ENCODE results near the gene FKBP15. TPM values are rescaled to one million over a fixed set of nuclear protein-coding genes. Genes with fewer than 3 reads are reported as not detected.
"Not testable (repeated sequence)": the region's sequence is repeated elsewhere in the genome, so short reads cannot be mapped to it uniquely, and the experiment has no call there.

The FKBP15 gene
- total RNA-seq, 4 donors from 2014 or later, result 14.1 to 30.3 (median 23.1) TPM

GRCh38 chr9:113250807-113251206 lies 29.7 kb upstream of the FKBP15 start:
- no peaks in the 10 kb centered on the region for H3K27me3 ChIP-seq
- H3K4me3 ChIP-seq, result no peak overlapping the region
- DNase-seq, result no peak
- H3K9me3 ChIP-seq, result no peaks in the 10 kb centered on the region
- H3K27ac ChIP-seq, result no peak overlapping the region
- H3K4me1 ChIP-seq, result no peaks in the 10 kb centered on the region
- intact Hi-C loops (cut with DNase I; ENCODE audit: low total_unique reads), result no loop called here
- TF ChIP-seq CTCF (IDR thresholded peaks at IDR 0.05) (no peak), POLR2A (IDR thresholded peaks at IDR 0.05) (no peak)
- no peaks in the 10 kb centered on the region for H3K36me3 ChIP-seq

GRCh38 chr9:113249661-113250060 lies 28.6 kb upstream of the FKBP15 start:
- H3K36me3 ChIP-seq; H3K9me3 ChIP-seq; H3K4me3 ChIP-seq; H3K27ac ChIP-seq; H3K27me3 ChIP-seq; H3K4me1 ChIP-seq; DNase-seq; intact Hi-C loops (cut with DNase I; ENCODE audit: low total_unique reads): not testable (repeated sequence)

GRCh38 chr9:113247640-113248039 lies 26.6 kb upstream of the FKBP15 start:
- H3K36me3 ChIP-seq, result no peaks in the 10 kb centered on the region
- H3K4me3 ChIP-seq, result no peak overlapping the region
- H3K4me1 ChIP-seq, result no peaks in the 10 kb centered on the region
- intact Hi-C loops (cut with DNase I; ENCODE audit: low total_unique reads), result no loop called here
- no peaks in the 10 kb centered on the region for H3K27me3 ChIP-seq
- no peak for DNase-seq
- H3K9me3 ChIP-seq, result no peaks in the 10 kb centered on the region
- TF ChIP-seq CTCF (IDR thresholded peaks at IDR 0.05) (no peak), POLR2A (IDR thresholded peaks at IDR 0.05) (no peak)
- no peak overlapping the region for H3K27ac ChIP-seq

GRCh38 chr9:113246928-113247327 lies 25.9 kb upstream of the FKBP15 start:
- intact Hi-C loops (cut with DNase I; ENCODE audit: low total_unique reads), result no loop called here
- no peaks in the 10 kb centered on the region for H3K27me3 ChIP-seq
- H3K4me3 ChIP-seq, result no peak overlapping the region
- no peaks in the 10 kb centered on the region for H3K4me1 ChIP-seq
- H3K9me3 ChIP-seq, result no peaks in the 10 kb centered on the region
- DNase-seq, result no peak
- no peak for TF ChIP-seq POLR2A (IDR thresholded peaks at IDR 0.05)
- H3K27ac ChIP-seq, result no peak overlapping the region
- H3K36me3 ChIP-seq, result no peaks in the 10 kb centered on the region

GRCh38 chr9:113245894-113246293 lies 24.8 kb upstream of the FKBP15 start:
- no peaks in the 10 kb centered on the region for H3K36me3 ChIP-seq
- no peaks in the 10 kb centered on the region for H3K9me3 ChIP-seq
- H3K27me3 ChIP-seq, result no peaks in the 10 kb centered on the region
- DNase-seq, result no peak
- TF ChIP-seq CTCF (IDR thresholded peaks at IDR 0.05), result no peak
- no peak for TF ChIP-seq POLR2A (IDR thresholded peaks at IDR 0.05)
- no peak overlapping the region for H3K27ac ChIP-seq
- intact Hi-C loops (cut with DNase I; ENCODE audit: low total_unique reads), result no loop called here
- no peaks in the 10 kb centered on the region for H3K4me1 ChIP-seq
- H3K4me3 ChIP-seq, result no peak overlapping the region

GRCh38 chr9:113244556-113244955 lies 23.5 kb upstream of the FKBP15 start:
- intact Hi-C loops (cut with DNase I; ENCODE audit: low total_unique reads), result no loop called here
- H3K4me1 ChIP-seq, result no peaks in the 10 kb centered on the region
- no peak overlapping the region for H3K4me3 ChIP-seq
- H3K36me3 ChIP-seq, result no peaks in the 10 kb centered on the region
- no peak overlapping the region for H3K27ac ChIP-seq
- TF ChIP-seq CTCF (IDR thresholded peaks at IDR 0.05) (no peak), POLR2A (IDR thresholded peaks at IDR 0.05) (no peak)
- DNase-seq, result no peak
- no peaks in the 10 kb centered on the region for H3K27me3 ChIP-seq
- H3K9me3 ChIP-seq, result no peaks in the 10 kb centered on the region

Data from uterus (tissue), 4 donors.